Smooth muscle cell (in vitro differentiated cells): ENCODE results near the gene SLCO2A1. TPM values are rescaled to one million over a fixed set of nuclear protein-coding genes. Genes with fewer than 3 reads are reported as not detected.

ENCODE experiments used
- DNase-seq: peaks from one replicate; lab custom pipeline; 2025; ENCODE audit not compliant: unreplicated experiment; lab: John Stamatoyannopoulos, UW
- H2AFZ ChIP-seq: fragments of 200-600 bp; sonication (generic); 2 replicates; pipeline ENCODE4 v1.6.0; 2016; ENCODE audit warnings: antibody characterized with exemption, low read depth, mild to moderate bottlenecking
- H3F3A ChIP-seq: fragments of 200-600 bp; sonication (generic); 2 replicates; pipeline ENCODE4 v1.6.0; 2017; ENCODE audit warnings: antibody characterized with exemption, low read depth
- H3K27ac ChIP-seq: fragments of 200-600 bp; sonication (generic); 2 replicates; pipeline ENCODE4 v1.5.1; 2016; ENCODE audit warnings: low read depth, mild to moderate bottlenecking
- H3K27me3 ChIP-seq: fragments of 200-600 bp; sonication (generic); 2 replicates; pipeline ENCODE4 v1.6.1; 2016; ENCODE audit warnings: low read depth, mild to moderate bottlenecking
- H3K36me3 ChIP-seq: fragments of 200-600 bp; sonication (generic); 2 replicates; pipeline ENCODE4 v1.5.1; 2016; ENCODE audit warnings: low read depth
- H3K4me1 ChIP-seq: fragments of 200-600 bp; sonication (generic); 2 replicates; pipeline ENCODE4 v1.5.1; 2016; ENCODE audit warnings: low read depth
- H3K4me2 ChIP-seq: fragments of 200-600 bp; sonication (generic); 2 replicates; pipeline ENCODE4 v1.6.0; 2016; ENCODE audit warnings: mild to moderate bottlenecking
- H3K4me3 ChIP-seq: fragments of 200-600 bp; sonication (generic); 2 replicates; pipeline ENCODE4 v1.5.1; 2016; ENCODE audit warnings: mild to moderate bottlenecking
- H3K79me2 ChIP-seq: fragments of 200-600 bp; sonication (generic); 2 replicates; pipeline ENCODE4 v1.6.0; 2016; ENCODE audit warnings: low read depth, mild to moderate bottlenecking
- H3K9ac ChIP-seq: fragments of 200-600 bp; sonication (generic); 2 replicates; pipeline ENCODE4 v1.6.0; 2016; ENCODE audit warnings: low read depth
- H3K9me3 ChIP-seq: fragments of 200-600 bp; sonication (generic); replicated peaks from 2 replicates; pipeline ENCODE4 v1.5.1; 2016; ENCODE audit warnings: low read depth
- H4K20me1 ChIP-seq: fragments of 200-600 bp; sonication (generic); 2 replicates; pipeline ENCODE4 v1.6.0; 2016; ENCODE audit warnings: low read depth
- WGBS: methylation state at CpG from one replicate; pipeline ENCODE4 v1.1.7; 2016; ENCODE audit warnings: low lambda C conversion rate; 5-methylcytosine and 5-hydroxymethylcytosine counted together
- polyA plus RNA-seq: library from polyadenylated mRNA; unstranded; fragments of >200 nt; fragmentation: Nextera tagmentation; extraction: Ambion mirVana; gene quantifications from 2 replicates; pipeline ENCODE4 v1.2.1, GENCODE V29; 2016
- total RNA-seq: library from RNA; depleted of rRNA; stranded (reverse); fragments of >200 nt; gene quantifications from 2 replicates; pipeline ENCODE4 v1.2.3, GENCODE V29; 2014
- TF ChIP-seq, protein P1 (sequence below): fragments of 200-600 bp; sonication (generic); IDR thresholded peaks from 2 replicates; pipeline ENCODE4 v1.5.1; 2017; ENCODE audit warnings: borderline replicate concordance, mild to moderate bottlenecking, antibody characterized with exemption; ENCODE audit not compliant: insufficient read depth, poor library complexity, severe bottlenecking

SLCO2A1 gene
- total and polyA plus RNA-seq, 2 experiments from 2014 or later, result 7.7 to 14.2 TPM

DNA sequence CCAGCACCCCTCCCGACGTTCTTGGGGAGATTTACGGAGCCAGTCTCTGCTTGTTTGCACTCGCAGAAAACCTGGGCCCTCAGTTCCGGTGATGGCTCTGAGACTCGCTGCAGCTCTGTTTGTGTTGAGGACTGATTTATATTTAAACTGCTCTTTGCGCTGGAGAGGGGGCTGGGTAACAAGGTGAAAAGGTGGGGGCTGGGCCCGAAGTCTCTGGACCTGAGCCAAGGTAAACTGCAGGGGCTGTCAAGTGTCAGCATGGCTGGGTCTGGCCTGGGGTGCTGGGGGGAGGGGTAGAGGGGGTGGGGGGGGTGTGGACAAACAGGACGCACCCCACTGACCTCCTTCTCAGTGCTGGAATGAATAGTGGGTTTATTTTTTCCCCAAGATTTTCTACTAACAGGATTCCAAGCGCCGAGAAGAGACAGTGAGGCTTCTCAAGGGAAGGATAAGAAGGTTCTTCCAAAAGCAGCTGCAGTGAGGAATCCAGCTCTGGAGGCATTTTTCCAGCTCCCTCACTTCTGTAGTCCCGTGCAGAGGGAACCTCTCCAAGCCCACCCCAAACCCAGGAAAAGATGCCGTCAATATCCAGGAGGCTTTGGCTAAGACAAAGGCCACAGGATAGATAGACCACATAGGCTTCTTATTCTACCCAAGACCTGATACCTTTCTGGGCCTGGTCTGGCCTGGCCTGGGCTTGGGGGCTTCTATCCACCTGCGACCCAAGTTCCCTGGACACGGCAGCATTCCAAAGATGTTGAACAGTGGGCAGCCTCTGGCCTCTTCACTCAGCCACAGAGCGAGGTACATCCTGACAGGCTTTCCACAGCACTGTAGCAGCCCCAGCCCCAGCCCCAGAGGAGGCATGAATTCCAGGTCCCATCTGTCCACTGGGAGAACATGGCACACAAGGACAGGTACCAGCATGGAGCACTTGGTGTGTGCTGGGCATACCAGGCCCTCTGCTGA, 938 bp upstream of the SLCO2A1 start:
- no peak overlapping the region for H3K27ac ChIP-seq
- no peaks in the 10 kb centered on the region for H3K36me3 ChIP-seq
- H3F3A ChIP-seq, result no peaks in the 10 kb centered on the region
- TF ChIP-seq, protein P1, sequence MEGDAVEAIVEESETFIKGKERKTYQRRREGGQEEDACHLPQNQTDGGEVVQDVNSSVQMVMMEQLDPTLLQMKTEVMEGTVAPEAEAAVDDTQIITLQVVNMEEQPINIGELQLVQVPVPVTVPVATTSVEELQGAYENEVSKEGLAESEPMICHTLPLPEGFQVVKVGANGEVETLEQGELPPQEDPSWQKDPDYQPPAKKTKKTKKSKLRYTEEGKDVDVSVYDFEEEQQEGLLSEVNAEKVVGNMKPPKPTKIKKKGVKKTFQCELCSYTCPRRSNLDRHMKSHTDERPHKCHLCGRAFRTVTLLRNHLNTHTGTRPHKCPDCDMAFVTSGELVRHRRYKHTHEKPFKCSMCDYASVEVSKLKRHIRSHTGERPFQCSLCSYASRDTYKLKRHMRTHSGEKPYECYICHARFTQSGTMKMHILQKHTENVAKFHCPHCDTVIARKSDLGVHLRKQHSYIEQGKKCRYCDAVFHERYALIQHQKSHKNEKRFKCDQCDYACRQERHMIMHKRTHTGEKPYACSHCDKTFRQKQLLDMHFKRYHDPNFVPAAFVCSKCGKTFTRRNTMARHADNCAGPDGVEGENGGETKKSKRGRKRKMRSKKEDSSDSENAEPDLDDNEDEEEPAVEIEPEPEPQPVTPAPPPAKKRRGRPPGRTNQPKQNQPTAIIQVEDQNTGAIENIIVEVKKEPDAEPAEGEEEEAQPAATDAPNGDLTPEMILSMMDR, result no peak
- H4K20me1 ChIP-seq, result no peaks in the 10 kb centered on the region
- no peak for DNase-seq
- peak overlapping the region; percentile 87 for H3K4me2 ChIP-seq
- no peaks in the 10 kb centered on the region for H3K9me3 ChIP-seq
- no peaks in the 10 kb centered on the region for H3K79me2 ChIP-seq
- peaks cover 3% of the 10 kb centered on the region for H3K4me1 ChIP-seq
- 47% methylated on average over 16 of the region's 16 CpGs for WGBS
- peak overlapping the region; percentile 82 for H3K4me3 ChIP-seq
- H2AFZ ChIP-seq, result peak overlapping the region; percentile 62
- H3K27me3 ChIP-seq, result peaks cover 22% of the 10 kb centered on the region
- no peak overlapping the region for H3K9ac ChIP-seq

DNA sequence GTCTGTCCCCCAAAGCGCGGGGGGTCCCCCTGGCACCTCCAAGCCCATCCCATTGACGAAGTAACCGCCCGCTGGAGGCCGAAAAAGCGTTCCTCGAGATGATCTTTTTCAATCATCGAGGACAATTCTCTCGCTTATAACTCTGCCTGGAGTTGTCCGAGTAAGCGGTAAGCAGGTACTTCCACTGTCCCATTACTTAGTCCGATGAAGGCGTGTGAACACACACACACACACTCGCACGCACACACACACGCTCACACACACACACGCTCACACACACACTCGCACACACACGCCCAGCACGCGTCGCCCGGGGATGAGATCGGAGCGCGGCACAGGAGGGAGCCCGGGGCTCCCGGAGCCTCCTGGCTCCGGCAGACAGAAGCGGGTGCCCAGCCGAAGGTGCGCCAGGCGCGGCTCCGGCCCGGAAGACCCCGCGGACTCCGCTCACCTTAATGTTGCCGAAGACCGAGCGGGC, 430 bp downstream of the SLCO2A1 start:
- peaks cover 3% of the 10 kb centered on the region for H3K4me1 ChIP-seq
- no peaks in the 10 kb centered on the region for H3K9me3 ChIP-seq
- peaks cover 22% of the 10 kb centered on the region for H3K27me3 ChIP-seq
- peak overlapping the region; percentile 62 for H2AFZ ChIP-seq
- TF ChIP-seq, protein P1, result no peak
- H3K36me3 ChIP-seq, result no peaks in the 10 kb centered on the region
- no peaks in the 10 kb centered on the region for H3F3A ChIP-seq
- peak overlapping the region; percentile 23 for H3K9ac ChIP-seq
- 2% methylated on average over 43 of the region's 43 CpGs for WGBS
- H3K4me2 ChIP-seq, result peak overlapping the region; percentile 87
- no peak overlapping the region for H3K27ac ChIP-seq
- DNase-seq, result no peak
- no peaks in the 10 kb centered on the region for H3K79me2 ChIP-seq
- no peaks in the 10 kb centered on the region for H4K20me1 ChIP-seq
- peak overlapping the region; percentile 82 for H3K4me3 ChIP-seq

DNA sequence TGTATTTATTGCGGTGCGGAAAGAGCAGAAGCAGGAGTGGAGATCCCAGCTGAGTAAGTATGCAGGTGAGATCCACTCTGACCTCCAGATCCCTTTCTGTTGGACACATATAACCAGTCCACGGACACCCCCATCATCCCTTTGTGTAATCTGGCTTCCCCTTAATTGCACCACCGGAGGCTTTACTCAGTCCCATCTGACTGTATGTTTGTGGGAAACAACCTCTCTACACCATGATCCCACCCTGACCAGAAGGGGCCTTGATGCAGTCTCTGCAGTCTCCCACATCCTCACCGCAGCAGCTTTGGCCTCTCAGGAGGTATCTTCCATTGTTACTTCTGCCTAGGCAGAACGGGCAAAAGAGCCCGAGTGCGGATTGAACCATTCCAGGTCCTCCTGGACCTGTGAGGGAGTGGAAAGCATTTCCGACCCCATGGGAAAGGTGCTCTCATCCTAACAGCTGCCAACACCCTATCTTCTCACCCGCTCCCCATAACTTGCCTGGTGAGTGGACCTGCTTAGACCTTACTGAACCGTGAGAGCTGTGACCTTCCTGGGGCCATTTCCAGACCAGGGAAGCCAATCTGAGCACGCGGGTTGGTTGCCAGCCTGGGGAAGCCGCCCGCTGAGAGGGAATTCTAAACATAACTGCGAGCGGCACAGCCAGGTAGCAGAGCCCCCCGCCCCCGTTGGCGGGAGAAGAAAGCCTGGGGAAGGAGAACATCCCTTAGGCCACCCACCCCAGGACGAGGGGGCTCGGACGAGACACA, 1.1 kb downstream of the SLCO2A1 start:
- peak overlapping the region; percentile 62 for H2AFZ ChIP-seq
- no peaks in the 10 kb centered on the region for H3K79me2 ChIP-seq
- 29% methylated on average over 23 of the region's 23 CpGs for WGBS
- peak overlapping the region; percentile 87 for H3K4me2 ChIP-seq
- no peaks in the 10 kb centered on the region for H3F3A ChIP-seq
- peaks cover 22% of the 10 kb centered on the region for H3K27me3 ChIP-seq
- DNase-seq, result no peak
- TF ChIP-seq, protein P1, result no peak
- H4K20me1 ChIP-seq, result no peaks in the 10 kb centered on the region
- H3K9ac ChIP-seq, result peak overlapping the region; percentile 23
- no peak overlapping the region for H3K27ac ChIP-seq
- peaks cover 3% of the 10 kb centered on the region for H3K4me1 ChIP-seq
- no peaks in the 10 kb centered on the region for H3K9me3 ChIP-seq
- H3K36me3 ChIP-seq, result no peaks in the 10 kb centered on the region
- peak overlapping the region; percentile 82 for H3K4me3 ChIP-seq
